GM21529 (cell line): Measurements from ENCODE around the gene AGAP2.
A peak's percentile ranks its signal among the peaks of the same experiment; 100 is the strongest.

Experiments used
- ATAC-seq: cut with Tn5 transposase; IDR thresholded peaks from one replicate; pipeline ENCODE4 v1.9.1; 2021; ENCODE audit not compliant: unreplicated experiment

AGAP2 gene

GRCh38 chr12:57754411-57755193 is 16.1 kb upstream of the AGAP2 start, which contains the start of gene MARCHF9:
Gene MARCHF9 (plus strand): TSS chr12:57755103. CDS start chr12:57755529, 426 bp downstream.
- ATAC-seq: peak; percentile 40

- no peak for ATAC-seq
Observed at GRCh38 chr12:57753756-57754337, 15.3 kb upstream of the AGAP2 start.

- no peak for ATAC-seq
Observed at GRCh38 chr12:57752668-57753000, 14.1 kb upstream of the AGAP2 start.

- ATAC-seq: peak; percentile 66
Observed at GRCh38 chr12:57751788-57752667, 13.5 kb upstream of the AGAP2 start, which contains the start of gene CDK4. Gene CDK4 (minus strand): TSS chr12:57752310. CDS start chr12:57751717, 593 bp downstream.

GRCh38 chr12:57751432-57751787 is 12.9 kb upstream of the AGAP2 start:
- no peak for ATAC-seq

- no peak for ATAC-seq
Observed at GRCh38 chr12:57750561-57751431, 12.3 kb upstream of the AGAP2 start.

- ATAC-seq: no peak
Observed at GRCh38 chr12:57749061-57749460, 10.5 kb upstream of the AGAP2 start.

GRCh38 chr12:57746025-57746424 is 7.5 kb upstream of the AGAP2 start:
- no peak for ATAC-seq

GRCh38 chr12:57745485-57745881 is 6.9 kb upstream of the AGAP2 start:
- no peak for ATAC-seq

GRCh38 chr12:57744777-57745484 is 6.4 kb upstream of the AGAP2 start, which contains the start of gene TSPAN31:
Gene TSPAN31 (plus strand): TSS chr12:57745039. CDS start chr12:57745155, 116 bp downstream.
- ATAC-seq: peak; percentile 86

GRCh38 chr12:57744194-57744776 is 5.7 kb upstream of the AGAP2 start:
- peak; percentile 37 for ATAC-seq

GRCh38 chr12:57743769-57744168 is 5.2 kb upstream of the AGAP2 start:
- ATAC-seq: no peak

GRCh38 chr12:57741844-57742738 is 3.5 kb upstream of the AGAP2 start:
- peak; percentile 59 for ATAC-seq

GRCh38 chr12:57741413-57741789 is 2.9 kb upstream of the AGAP2 start:
- ATAC-seq: no peak

GRCh38 chr12:57740656-57741412 is 2.3 kb upstream of the AGAP2 start:
- peak; percentile 42 for ATAC-seq

- no peak for ATAC-seq
Observed at GRCh38 chr12:57739914-57740538, 1.5 kb upstream of the AGAP2 start.

GRCh38 chr12:57739387-57739786 is 845 bp upstream of the AGAP2 start:
- no peak for ATAC-seq
